Mesendoderm (in vitro differentiated cells): ENCODE results near the gene ACSM6.
A peak's percentile ranks its signal among the peaks of the same experiment; 100 is the strongest.

Experiments
- DNase-seq: peaks from one replicate; pipeline ENCODE4 v3.0.0; 2013
- H2AK5ac ChIP-seq: 2 replicates; pipeline ENCODE4 v1.6.1; 2013; ENCODE audit warnings: low read length, inconsistent platforms
- H2BK120ac ChIP-seq: 2 replicates; pipeline ENCODE4 v1.6.1; 2013; ENCODE audit warnings: low read depth, mild to moderate bottlenecking, low read length, moderate library complexity, mixed read lengths
- H2BK15ac ChIP-seq: replicated peaks from 2 replicates; pipeline ENCODE4 v1.6.1; 2013; ENCODE audit warnings: low read depth, mild to moderate bottlenecking, moderate library complexity
- H2BK5ac ChIP-seq: 2 replicates; pipeline ENCODE4 v1.6.1; 2013; ENCODE audit warnings: low read length, inconsistent platforms
- H3K18ac ChIP-seq: 2 replicates; pipeline ENCODE4 v1.6.1; 2013; ENCODE audit warnings: mild to moderate bottlenecking, low read length, mixed read lengths
- H3K23ac ChIP-seq: one replicate; pipeline ENCODE4 v1.6.1; 2013; ENCODE audit warnings: low read length
- H3K27ac ChIP-seq: 2 replicates; pipeline ENCODE4 v1.5.1; 2013; ENCODE audit warnings: low read depth, mild to moderate bottlenecking, inconsistent platforms, low read length, moderate library complexity
- H3K27me3 ChIP-seq: 2 replicates; pipeline ENCODE4 v1.6.1; 2013; ENCODE audit warnings: low read length, control low read depth, mild to moderate bottlenecking, inconsistent platforms; ENCODE audit not compliant: insufficient read depth, poor library complexity
- H3K36me3 ChIP-seq: 2 replicates; pipeline ENCODE4 v1.6.1; 2013; ENCODE audit warnings: low read length, inconsistent platforms; ENCODE audit not compliant: control insufficient read depth, insufficient read depth
- H3K4ac ChIP-seq: one replicate; pipeline ENCODE4 v1.6.1; 2013; ENCODE audit warnings: low read depth, mild to moderate bottlenecking, low read length, moderate library complexity
- H3K4me1 ChIP-seq: 2 replicates; pipeline ENCODE4 v1.6.1; 2013; ENCODE audit warnings: low read depth, low read length, inconsistent platforms; ENCODE audit not compliant: control insufficient read depth
- H3K4me2 ChIP-seq: 2 replicates; pipeline ENCODE4 v1.6.1; 2013; ENCODE audit warnings: low read length
- H3K4me3 ChIP-seq: 2 replicates; pipeline ENCODE4 v1.5.1; 2013; ENCODE audit warnings: mild to moderate bottlenecking, low read length
- H3K56ac ChIP-seq: one replicate; pipeline ENCODE4 v1.6.1; 2013; ENCODE audit warnings: low read length
- H3K79me1 ChIP-seq: 2 replicates; pipeline ENCODE4 v1.6.1; 2013; ENCODE audit warnings: low read length, inconsistent platforms
- H3K79me2 ChIP-seq: 2 replicates; pipeline ENCODE4 v1.6.1; 2013; ENCODE audit warnings: mild to moderate bottlenecking, low read length; ENCODE audit not compliant: control insufficient read depth, insufficient read depth
- H3K9ac ChIP-seq: 2 replicates; pipeline ENCODE4 v1.6.1; 2013; ENCODE audit warnings: low read length, inconsistent platforms
- H4K5ac ChIP-seq: one replicate; pipeline ENCODE4 v1.6.1; 2013; ENCODE audit warnings: low read length
- H4K8ac ChIP-seq: one replicate; pipeline ENCODE4 v1.6.1; 2013; ENCODE audit warnings: low read depth, mild to moderate bottlenecking, control low read depth, low read length, moderate library complexity
- WGBS: extraction: QIAGEN DNeasy Blood & Tissue Kit; methylation state at CpG from one replicate; pipeline ENCODE4 v1.1.7; 2013; ENCODE audit warnings: low lambda C conversion rate, missing lambda C conversion rate; ENCODE audit not compliant: insufficient coverage; ENCODE audit errors: extremely low coverage; 5-methylcytosine and 5-hydroxymethylcytosine counted together

The ACSM6 gene

GRCh38 chr10:95265572-95265971 is 71.5 kb downstream of the ACSM6 start:
- Histone ChIP-seq H3K27me3 (no peaks in the 10 kb centered on the region), H3K4ac (no peak overlapping the region), H2AK5ac (peak overlapping the region; percentile 85), H3K79me1 (peaks cover 3% of the 10 kb centered on the region), H2BK120ac (no peak overlapping the region), H3K4me2 (no peak overlapping the region), H2BK5ac (peak overlapping the region; percentile 61), H3K4me1 (peaks cover 28% of the 10 kb centered on the region), H3K9ac (no peak overlapping the region), H2BK15ac (no peak overlapping the region), H3K4me3 (no peak overlapping the region), H3K56ac (peak overlapping the region; percentile 45), H3K27ac (peak overlapping the region; percentile 86), H3K36me3 (peaks cover 2% of the 10 kb centered on the region), H3K18ac (no peak overlapping the region), H3K79me2 (no peaks in the 10 kb centered on the region), H4K8ac (no peak overlapping the region), H4K5ac (no peak overlapping the region), H3K23ac (no peak overlapping the region)
- DNase-seq: no peak
- WGBS: no CpG with 5 or more reads among the region's 8 CpGs

GRCh38 chr10:95266674-95267095 is 72.6 kb downstream of the ACSM6 start:
- Histone ChIP-seq H3K4me1 (peaks cover 20% of the 10 kb centered on the region), H3K36me3 (peaks cover 2% of the 10 kb centered on the region), H3K9ac (no peak overlapping the region), H2AK5ac (no peak overlapping the region), H3K56ac (peak overlapping the region; percentile 30), H4K5ac (no peak overlapping the region), H3K4ac (no peak overlapping the region), H2BK5ac (no peak overlapping the region), H3K18ac (no peak overlapping the region), H3K4me2 (no peak overlapping the region), H4K8ac (no peak overlapping the region), H3K79me2 (peaks cover 3% of the 10 kb centered on the region), H2BK15ac (no peak overlapping the region), H3K27me3 (no peaks in the 10 kb centered on the region), H3K4me3 (no peak overlapping the region), H3K27ac (peak overlapping the region; percentile 54), H3K79me1 (peaks cover 5% of the 10 kb centered on the region), H3K23ac (no peak overlapping the region), H2BK120ac (no peak overlapping the region)
- WGBS: no CpG with 5 or more reads among the region's 1 CpG
- peak; percentile 99 for DNase-seq

- Histone ChIP-seq H3K79me1 (peaks cover 5% of the 10 kb centered on the region), H2BK5ac (no peak overlapping the region), H3K4me2 (no peak overlapping the region), H3K4me3 (no peak overlapping the region), H3K36me3 (peaks cover 2% of the 10 kb centered on the region), H3K56ac (no peak overlapping the region), H3K23ac (no peak overlapping the region), H3K27ac (no peak overlapping the region), H4K5ac (no peak overlapping the region), H3K4ac (no peak overlapping the region), H4K8ac (no peak overlapping the region), H3K27me3 (no peaks in the 10 kb centered on the region), H3K4me1 (peaks cover 20% of the 10 kb centered on the region), H3K18ac (no peak overlapping the region), H3K79me2 (peaks cover 3% of the 10 kb centered on the region), H2BK15ac (no peak overlapping the region), H3K9ac (no peak overlapping the region), H2BK120ac (no peak overlapping the region), H2AK5ac (no peak overlapping the region)
- DNase-seq: no peak
- WGBS: 100% methylated on average over 1 of the region's 3 CpGs
Observed at GRCh38 chr10:95267251-95267650, 73.2 kb downstream of the ACSM6 start.

GRCh38 chr10:95268438-95268837 is 74.4 kb downstream of the ACSM6 start:
- H3K9ac ChIP-seq: peak overlapping the region; percentile 14
- H3K23ac ChIP-seq: peak overlapping the region; percentile 33
- peak overlapping the region; percentile 53 for H2BK5ac ChIP-seq
- no peak overlapping the region for H2BK15ac ChIP-seq
- no peak overlapping the region for H4K8ac ChIP-seq
- peak overlapping the region; percentile 44 for H3K56ac ChIP-seq
- no peaks in the 10 kb centered on the region for H3K27me3 ChIP-seq
- no peak overlapping the region for H2AK5ac ChIP-seq
- peaks cover 9% of the 10 kb centered on the region for H3K79me1 ChIP-seq
- H3K4me3 ChIP-seq: no peak overlapping the region
- no peak overlapping the region for H3K4me2 ChIP-seq
- H3K36me3 ChIP-seq: no peaks in the 10 kb centered on the region
- no peak overlapping the region for H3K18ac ChIP-seq
- H3K27ac ChIP-seq: no peak overlapping the region
- no peak overlapping the region for H2BK120ac ChIP-seq
- H3K79me2 ChIP-seq: peaks cover 8% of the 10 kb centered on the region
- no peak overlapping the region for H4K5ac ChIP-seq
- peak; percentile 95 for DNase-seq
- H3K4ac ChIP-seq: no peak overlapping the region
- no CpG with 5 or more reads among the region's 12 CpGs for WGBS
- peaks cover 22% of the 10 kb centered on the region for H3K4me1 ChIP-seq

GRCh38 chr10:95273393-95274312 is 79.6 kb downstream of the ACSM6 start:
- H2AK5ac ChIP-seq: no peak overlapping the region
- no CpG with 5 or more reads among the region's 13 CpGs for WGBS
- H3K79me1 ChIP-seq: peaks cover 25% of the 10 kb centered on the region
- H3K56ac ChIP-seq: peak overlapping the region; percentile 59
- no peak overlapping the region for H3K4me3 ChIP-seq
- no peak overlapping the region for H3K4me2 ChIP-seq
- H3K27ac ChIP-seq: no peak overlapping the region
- no peak overlapping the region for H4K8ac ChIP-seq
- peak; percentile 62 for DNase-seq
- H2BK5ac ChIP-seq: no peak overlapping the region
- H3K36me3 ChIP-seq: no peaks in the 10 kb centered on the region
- H3K79me2 ChIP-seq: peaks cover 50% of the 10 kb centered on the region
- no peak overlapping the region for H2BK15ac ChIP-seq
- H4K5ac ChIP-seq: no peak overlapping the region
- H3K4ac ChIP-seq: no peak overlapping the region
- no peak overlapping the region for H3K18ac ChIP-seq
- no peak overlapping the region for H2BK120ac ChIP-seq
- H3K4me1 ChIP-seq: peaks cover 29% of the 10 kb centered on the region
- H3K27me3 ChIP-seq: no peaks in the 10 kb centered on the region
- no peak overlapping the region for H3K23ac ChIP-seq
- H3K9ac ChIP-seq: no peak overlapping the region
